ENCODE data around the gene ZMYND19. TPM values are rescaled to one million over a fixed set of nuclear protein-coding genes. Genes with fewer than 3 reads are reported as not detected.

Gene ZMYND19
- total and polyA plus RNA-seq, 2 of the 8 experiments (the other 6 are each of a cell fraction or from before 2014, with no cell fraction given), result 42.4 to 58.7 TPM

DNA sequence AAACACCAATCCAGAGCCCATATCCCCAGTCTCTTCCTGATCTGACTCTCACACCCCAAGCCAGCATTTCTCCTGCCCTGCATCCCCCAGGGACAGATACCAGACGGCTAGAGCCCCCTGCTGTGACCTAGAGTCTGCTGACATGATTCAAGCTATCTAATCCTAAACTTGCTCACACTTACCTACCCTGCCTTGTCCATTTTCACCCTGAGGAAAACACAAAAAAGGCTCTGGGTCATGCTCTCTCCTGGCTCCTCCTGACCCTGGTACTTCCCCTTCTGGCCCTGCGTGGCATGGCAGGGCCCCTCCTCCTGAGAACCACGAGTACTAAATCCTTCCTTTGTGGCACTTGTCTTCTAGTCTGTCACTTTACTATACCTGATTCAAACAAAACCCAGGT, 12.3 kb upstream of the ZMYND19 start:
- Histone ChIP-seq H4K20me1 (replicated peaks in 1 of 2; ENCODE audit: control insufficient read depth in 1 of 2, insufficient read depth in 2 of 2, low read length in 2 of 2) (peaks cover 4 to 15% of the 10 kb centered on the region in 2 experiments), H3K79me1 (ENCODE audit: low read depth, low read length) (peaks cover 3% of the 10 kb centered on the region; the same call in 1 of the 2 replicates)

More for the DNA sequence above, 12.3 kb upstream of the ZMYND19 start:
- no peak overlapping the region for H3K4ac ChIP-seq (replicated peaks; ENCODE audit: insufficient read length, low read depth, low read length)
- TF ChIP-seq GTF2F1 (IDR thresholded peaks at IDR 0.05; ENCODE audit: borderline replicate concordance, low read depth, low read length), result no peak
- TF ChIP-seq SAP30 (IDR thresholded peaks at IDR 0.05; ENCODE audit: insufficient read depth, insufficient replicate concordance, low read length), result no peak
- TF ChIP-seq RAD21 (IDR thresholded peaks at IDR 0.05 in 1 of 2, conservative IDR thresholded peaks at IDR 0.05 in 1 of 2; ENCODE audit: low read depth in 2 of 2, low read length in 2 of 2), result peak in 1 of 2 experiments; percentile 5; a peak in 1 of 4 replicates
- peak in 1 of 3 experiments; percentile 26; a peak in 1 of 4 replicates for TF ChIP-seq CTCF (IDR thresholded peaks at IDR 0.05; ENCODE audit: control extremely low read depth in 1 of 3, insufficient read depth in 1 of 3, low read depth in 1 of 3, low read length in 3 of 3)
- no peak overlapping the region for H3K4me3 ChIP-seq (ENCODE audit: extremely low read depth in 1 of 4, insufficient read depth in 2 of 4, low read depth in 3 of 4, low read length in 4 of 4)
- no peak overlapping the region for H3K9ac ChIP-seq (replicated peaks in 1 of 4; ENCODE audit: extremely low read depth in 1 of 4, low read depth in 3 of 4, low read length in 3 of 4)
- no peak overlapping the region for H3K56ac ChIP-seq (replicated peaks; ENCODE audit: insufficient read length, low read depth, low read length)
- H3K36me3 ChIP-seq (ENCODE audit: control insufficient read depth in 2 of 4, insufficient read depth in 4 of 4, low read length in 3 of 4), result no peaks in the 10 kb centered on the region
- FAIRE-seq, result no peak
- H3K18ac ChIP-seq (ENCODE audit: extremely low read depth, low read length), result no peak overlapping the region
- H3K79me2 ChIP-seq (ENCODE audit: control insufficient read depth in 1 of 2, insufficient read depth in 2 of 2, low read length in 2 of 2), result no peaks in the 10 kb centered on the region; a peak in 1 of 4 replicates
- no peak overlapping the region for H2BK5ac ChIP-seq (ENCODE audit: low read depth, low read length)
- no peak overlapping the region for H2BK120ac ChIP-seq (replicated peaks; ENCODE audit: low read depth, low read length)
- H2AFZ ChIP-seq (ENCODE audit: low read length), result no peak overlapping the region
- H4K8ac ChIP-seq (ENCODE audit: extremely low read depth, insufficient read depth, low read length), result no peak overlapping the region
- DNase-seq (ENCODE audit: low read depth in 1 of 2, low spot score in 2 of 2), result no peak
- H3K4me1 ChIP-seq (replicated peaks in 1 of 4; ENCODE audit: control insufficient read depth in 3 of 4, insufficient read depth in 4 of 4, low read length in 3 of 4), result peaks cover 0 to 17% (median 8%) of the 10 kb centered on the region in 4 experiments; a peak in 6 of 7 replicates
- H3K27me3 ChIP-seq (replicated peaks in 1 of 4; ENCODE audit: control insufficient read depth in 3 of 4, extremely low read depth in 1 of 4, insufficient read depth in 3 of 4, low read length in 3 of 4), result peaks cover 0 to 9% (median 2%) of the 10 kb centered on the region in 4 experiments; a peak in 2 of 7 replicates
- no peak overlapping the region for H3K4me2 ChIP-seq (ENCODE audit: insufficient read depth in 1 of 2, low read depth in 2 of 2, low read length in 2 of 2)
- H2BK12ac ChIP-seq (ENCODE audit: low read depth, low read length), result no peak overlapping the region
- H3K23me2 ChIP-seq (ENCODE audit: low read depth, low read length), result peaks cover 4% of the 10 kb centered on the region; the same call in 1 of the 2 replicates
- no peak overlapping the region for H4K91ac ChIP-seq (replicated peaks; ENCODE audit: insufficient read length, low read length)
- POLR2A ChIA-PET (ENCODE audit: partially characterized antibody), result interaction anchor here (1.3 to 3.1 kb wide), 3 partner anchors 11 to 17 kb away, joined by 4 to 14 read pairs (median 13); partner anchors contain the start of genes EHMT1 and ZMYND19
- 41% methylated on average over 3 of the region's 3 CpGs; no CpG with 5 or more reads in 1 of the 2 experiments for WGBS, 2 experiments (ENCODE audit: extremely low coverage in 1 of 2, insufficient coverage in 1 of 2, insufficient read length in 1 of 2, insufficient replicate concordance in 2 of 2, low coverage in 1 of 2, low lambda C conversion rate in 2 of 2, missing lambda C conversion rate in 1 of 2)
- H3K23ac ChIP-seq (ENCODE audit: insufficient read length), result no peak overlapping the region
- H2BK15ac ChIP-seq (ENCODE audit: low read length), result peak overlapping the region; percentile 65; the same call in 1 of the 2 replicates
- H4K5ac ChIP-seq (ENCODE audit: insufficient read length, low read depth, low read length), result no peak overlapping the region
- no peaks in the 10 kb centered on the region for H3K9me3 ChIP-seq (ENCODE audit: insufficient read depth in 2 of 2, low read depth in 1 of 2, low read length in 1 of 2)
- H2BK20ac ChIP-seq (ENCODE audit: low read length), result no peak overlapping the region
- no peak overlapping the region for H3K27ac ChIP-seq (ENCODE audit: low read depth, low read length)
- no peak overlapping the region for H3K14ac ChIP-seq (ENCODE audit: insufficient read length)
- CTCF ChIA-PET (ENCODE audit: partially characterized antibody), result interaction anchor here (0.7 to 2.4 kb wide), 12 partner anchors 8 to 119 kb away, joined by 3 to 12 read pairs (median 4); partner anchors contain the start of gene EHMT1
- H2AK5ac ChIP-seq (ENCODE audit: low read depth, low read length), result no peak overlapping the region

All from H1 (cell line).